ENCODE measurements around the gene C9orf57. TPM values are rescaled to one million over a fixed set of nuclear protein-coding genes. Genes with fewer than 3 reads are reported as not detected.
"Not testable (repeated sequence)": the region's sequence is repeated elsewhere in the genome, so short reads cannot be mapped to it uniquely, and the experiment has no call there.

The C9orf57 gene
- total RNA-seq, 2 donors from 2014 or later: not detected

GRCh38 chr9:72041369-72041768, 19.0 kb downstream of the C9orf57 start:
- Mint-ChIP-seq H3K27me3 (peaks cover 16% of the 10 kb centered on the region), H3K27ac (no peak overlapping the region), H3K36me3 (ENCODE audit: low read depth) (no peaks in the 10 kb centered on the region), H3K4me3 (no peak overlapping the region), H3K4me1 (peaks cover 5% of the 10 kb centered on the region), H3K9me3 (no peaks in the 10 kb centered on the region)
- no peak for ATAC-seq (replicated peaks)

GRCh38 chr9:72039532-72039931, 20.9 kb downstream of the C9orf57 start:
- H3K4me3 Mint-ChIP-seq: no peak overlapping the region
- peaks cover 9% of the 10 kb centered on the region for H3K27me3 Mint-ChIP-seq
- H3K4me1 Mint-ChIP-seq: peaks cover 5% of the 10 kb centered on the region
- no peak overlapping the region for H3K27ac Mint-ChIP-seq
- H3K9me3 Mint-ChIP-seq: no peaks in the 10 kb centered on the region
- H3K36me3 Mint-ChIP-seq (ENCODE audit: low read depth): no peaks in the 10 kb centered on the region
- peak; percentile 55 for ATAC-seq (replicated peaks)

GRCh38 chr9:72038890-72039410, 21.5 kb downstream of the C9orf57 start:
- Mint-ChIP-seq H3K4me1 (peaks cover 5% of the 10 kb centered on the region), H3K9me3 (no peaks in the 10 kb centered on the region), H3K27ac (no peak overlapping the region), H3K4me3 (peak overlapping the region; percentile 2), H3K27me3 (peaks cover 9% of the 10 kb centered on the region), H3K36me3 (ENCODE audit: low read depth) (no peaks in the 10 kb centered on the region)
- ATAC-seq (replicated peaks): peak; percentile 74

- Mint-ChIP-seq H3K4me3 (no peak overlapping the region), H3K36me3 (ENCODE audit: low read depth) (no peaks in the 10 kb centered on the region), H3K4me1 (peaks cover 5% of the 10 kb centered on the region), H3K27ac (no peak overlapping the region), H3K27me3 (peaks cover 7% of the 10 kb centered on the region), H3K9me3 (no peaks in the 10 kb centered on the region)
- no peak for ATAC-seq (replicated peaks)
Measured at GRCh38 chr9:72038408-72038807, 22.0 kb downstream of the C9orf57 start.

- ATAC-seq (replicated peaks): no peak
- Mint-ChIP-seq H3K36me3 (ENCODE audit: low read depth) (no peaks in the 10 kb centered on the region), H3K4me3 (no peak overlapping the region), H3K4me1 (peaks cover 5% of the 10 kb centered on the region), H3K9me3 (no peaks in the 10 kb centered on the region), H3K27me3 (peaks cover 7% of the 10 kb centered on the region), H3K27ac (no peak overlapping the region)
Measured at GRCh38 chr9:72037571-72037970, 22.8 kb downstream of the C9orf57 start.

- Mint-ChIP-seq H3K4me1 (no peaks in the 10 kb centered on the region), H3K27ac (no peak overlapping the region), H3K27me3 (peaks cover 10% of the 10 kb centered on the region), H3K4me3 (no peak overlapping the region), H3K36me3 (ENCODE audit: low read depth) (no peaks in the 10 kb centered on the region), H3K9me3 (no peaks in the 10 kb centered on the region)
- no peak for ATAC-seq (replicated peaks)
Measured at GRCh38 chr9:72030767-72031166, 29.6 kb downstream of the C9orf57 start.

- no peak overlapping the region for H3K4me3 Mint-ChIP-seq
- H3K27ac Mint-ChIP-seq: no peak overlapping the region
- no peaks in the 10 kb centered on the region for H3K9me3 Mint-ChIP-seq
- H3K4me1 Mint-ChIP-seq: no peaks in the 10 kb centered on the region
- H3K36me3 Mint-ChIP-seq (ENCODE audit: low read depth): no peaks in the 10 kb centered on the region
- peaks cover 10% of the 10 kb centered on the region for H3K27me3 Mint-ChIP-seq
- ATAC-seq (replicated peaks): no peak
Measured at GRCh38 chr9:72029986-72030385, 30.4 kb downstream of the C9orf57 start.

- Mint-ChIP-seq H3K27ac (no peak overlapping the region), H3K4me3 (no peak overlapping the region), H3K9me3 (no peaks in the 10 kb centered on the region), H3K27me3 (peaks cover 10% of the 10 kb centered on the region), H3K4me1 (no peaks in the 10 kb centered on the region), H3K36me3 (ENCODE audit: low read depth) (no peaks in the 10 kb centered on the region)
- peak; percentile 21 for ATAC-seq (replicated peaks)
Measured at GRCh38 chr9:72025906-72026305, 34.5 kb downstream of the C9orf57 start.

- Mint-ChIP-seq H3K4me1 (no peaks in the 10 kb centered on the region), H3K9me3 (no peaks in the 10 kb centered on the region), H3K27ac (no peak overlapping the region), H3K36me3 (ENCODE audit: low read depth) (no peaks in the 10 kb centered on the region), H3K4me3 (no peak overlapping the region), H3K27me3 (peaks cover 4% of the 10 kb centered on the region)
- no peak for ATAC-seq (replicated peaks)
Measured at GRCh38 chr9:72023596-72023995, 36.8 kb downstream of the C9orf57 start.

- H3K4me3 Mint-ChIP-seq: no peak overlapping the region
- no peak overlapping the region for H3K27ac Mint-ChIP-seq
- ATAC-seq (replicated peaks): no peak
- no peaks in the 10 kb centered on the region for H3K36me3 Mint-ChIP-seq (ENCODE audit: low read depth)
- H3K9me3 Mint-ChIP-seq: no peaks in the 10 kb centered on the region
- H3K27me3 Mint-ChIP-seq: peaks cover 4% of the 10 kb centered on the region
- no peaks in the 10 kb centered on the region for H3K4me1 Mint-ChIP-seq
Measured at GRCh38 chr9:72022841-72023240, 37.6 kb downstream of the C9orf57 start.

GRCh38 chr9:72013292-72013760, 47.1 kb downstream of the C9orf57 start:
- H3K9me3 Mint-ChIP-seq: no peaks in the 10 kb centered on the region
- H3K27me3 Mint-ChIP-seq: no peaks in the 10 kb centered on the region
- H3K4me1 Mint-ChIP-seq: peaks cover 6% of the 10 kb centered on the region
- H3K27ac Mint-ChIP-seq: peak overlapping the region; percentile 64
- ATAC-seq (replicated peaks): no peak
- H3K4me3 Mint-ChIP-seq: no peak overlapping the region
- no peaks in the 10 kb centered on the region for H3K36me3 Mint-ChIP-seq (ENCODE audit: low read depth)

- ATAC-seq (replicated peaks): no peak
- Mint-ChIP-seq H3K36me3 (ENCODE audit: low read depth) (no peaks in the 10 kb centered on the region), H3K9me3 (no peaks in the 10 kb centered on the region), H3K27me3 (no peaks in the 10 kb centered on the region), H3K4me1 (peaks cover 6% of the 10 kb centered on the region), H3K27ac (no peak overlapping the region), H3K4me3 (no peak overlapping the region)
Measured at GRCh38 chr9:72012646-72013045, 47.8 kb downstream of the C9orf57 start.

GRCh38 chr9:72007726-72008125, 52.7 kb downstream of the C9orf57 start:
- H3K4me3 Mint-ChIP-seq; H3K4me1 Mint-ChIP-seq; H3K9me3 Mint-ChIP-seq; ATAC-seq (replicated peaks); H3K27ac Mint-ChIP-seq; H3K36me3 Mint-ChIP-seq (ENCODE audit: low read depth); H3K27me3 Mint-ChIP-seq: not testable (repeated sequence)

GRCh38 chr9:72006501-72006900, 53.9 kb downstream of the C9orf57 start:
- H3K27me3 Mint-ChIP-seq: no peaks in the 10 kb centered on the region
- no peak overlapping the region for H3K4me3 Mint-ChIP-seq
- H3K4me1 Mint-ChIP-seq: no peaks in the 10 kb centered on the region
- no peaks in the 10 kb centered on the region for H3K36me3 Mint-ChIP-seq (ENCODE audit: low read depth)
- ATAC-seq (replicated peaks): no peak
- no peak overlapping the region for H3K27ac Mint-ChIP-seq
- no peaks in the 10 kb centered on the region for H3K9me3 Mint-ChIP-seq

GRCh38 chr9:72005451-72005850, 55.0 kb downstream of the C9orf57 start:
- H3K9me3 Mint-ChIP-seq: no peaks in the 10 kb centered on the region
- no peaks in the 10 kb centered on the region for H3K4me1 Mint-ChIP-seq
- no peak for ATAC-seq (replicated peaks)
- no peak overlapping the region for H3K4me3 Mint-ChIP-seq
- H3K27me3 Mint-ChIP-seq: no peaks in the 10 kb centered on the region
- H3K27ac Mint-ChIP-seq: no peak overlapping the region
- H3K36me3 Mint-ChIP-seq (ENCODE audit: low read depth): no peaks in the 10 kb centered on the region

Data from activated T-helper 17 cell treated with anti-CD3 and anti-CD28 coated beads, Interleukin-2, amount 50 U/mL, for 72 hours (primary cell).